HG02840 (cell line): Measurements from ENCODE around the gene BRDT.
"Not testable (repeated sequence)": the region's sequence is repeated elsewhere in the genome, so short reads cannot be mapped to it uniquely, and the experiment has no call there.

ENCODE experiments used
- ATAC-seq: cut with Tn5 transposase; IDR thresholded peaks from one replicate; pipeline ENCODE4 v1.9.1; 2021; ENCODE audit warnings: mild to moderate bottlenecking, moderate library complexity, moderate number of reproducible peaks; ENCODE audit not compliant: unreplicated experiment, low FRiP score

Gene BRDT

GRCh38 chr1:91981996-91982609, 32.9 kb downstream of the BRDT start:
- no peak for ATAC-seq

GRCh38 chr1:91993256-91993655, 44.1 kb downstream of the BRDT start:
- no peak for ATAC-seq

GRCh38 chr1:91997607-91998195, 48.5 kb downstream of the BRDT start:
- no peak for ATAC-seq

GRCh38 chr1:92004129-92004528, 54.9 kb downstream of the BRDT start:
- no peak for ATAC-seq

- no peak for ATAC-seq
Observed at GRCh38 chr1:92013923-92014322, 64.7 kb downstream of the BRDT start.

- no peak for ATAC-seq
Observed at GRCh38 chr1:92016720-92017316, 67.6 kb downstream of the BRDT start.

GRCh38 chr1:92017656-92018055, 68.5 kb downstream of the BRDT start:
- ATAC-seq = no peak

- ATAC-seq = not testable (repeated sequence)
Observed at GRCh38 chr1:92026042-92026441, 76.8 kb downstream of the BRDT start.

- no peak for ATAC-seq
Observed at GRCh38 chr1:92026806-92027205, 77.6 kb downstream of the BRDT start.

- ATAC-seq = no peak
Observed at GRCh38 chr1:92029241-92029922, 80.2 kb downstream of the BRDT start.

- no peak for ATAC-seq
Observed at GRCh38 chr1:92030656-92031107, 81.5 kb downstream of the BRDT start.

GRCh38 chr1:92031281-92032110, 82.3 kb downstream of the BRDT start:
- no peak for ATAC-seq

- no peak for ATAC-seq
Observed at GRCh38 chr1:92037400-92037799, 88.2 kb downstream of the BRDT start.

GRCh38 chr1:92038695-92039346, 89.6 kb downstream of the BRDT start:
- no peak for ATAC-seq

- ATAC-seq = no peak
Observed at GRCh38 chr1:92040971-92041370, 91.8 kb downstream of the BRDT start.

- ATAC-seq = no peak
Observed at GRCh38 chr1:92043621-92044020, 94.4 kb downstream of the BRDT start.

- no peak for ATAC-seq
Observed at GRCh38 chr1:92045766-92046495, 96.7 kb downstream of the BRDT start.

GRCh38 chr1:92051948-92052347, 102.7 kb downstream of the BRDT start:
- no peak for ATAC-seq
